Activated CD4-positive, alpha-beta T cell treated with anti-CD3 and anti-CD28 coated beads, Interleukin-2, amount 10 ng/mL, durations not matched to agents 24 days and 14 days (primary cell): ENCODE data around the gene HRC. TPM values are rescaled to one million over a fixed set of nuclear protein-coding genes. Genes with fewer than 3 reads are reported as not detected.

ENCODE experiments used
- DNase-seq: peaks from one replicate; pipeline ENCODE4 v3.0.0; 2022
- H3K27ac Mint-ChIP-seq: one replicate; pipeline ENCODE4 v1.8.0; 2022; ENCODE audit warnings: mild to moderate bottlenecking, mixed read lengths
- H3K27me3 Mint-ChIP-seq: one replicate; pipeline ENCODE4 v1.8.0; 2022; ENCODE audit warnings: mixed read lengths
- H3K36me3 Mint-ChIP-seq: one replicate; pipeline ENCODE4 v1.8.0; 2022; ENCODE audit warnings: low read depth, mild to moderate bottlenecking, mixed read lengths
- H3K4me1 Mint-ChIP-seq: one replicate; pipeline ENCODE4 v1.8.0; 2021; ENCODE audit warnings: mixed read lengths
- H3K4me3 Mint-ChIP-seq: one replicate; pipeline ENCODE4 v1.8.0; 2022; ENCODE audit warnings: mild to moderate bottlenecking, moderate library complexity, mixed read lengths
- H3K9me3 Mint-ChIP-seq: one replicate; pipeline ENCODE4 v1.8.0; 2021; ENCODE audit warnings: mixed read lengths
- intact Hi-C: fragments of 100-400 bp; cut with micrococcal nuclease; formaldehyde crosslinking; loops from one replicate; pipeline ENCODE4 v1.15.1; 2023
- total RNA-seq: library from RNA; stranded (reverse); gene quantifications from 2 replicates; pipeline ENCODE4 v1.2.3, GENCODE V29; 2022

The HRC gene
- total RNA-seq, 1 donor from 2014 or later: not detected

DNA sequence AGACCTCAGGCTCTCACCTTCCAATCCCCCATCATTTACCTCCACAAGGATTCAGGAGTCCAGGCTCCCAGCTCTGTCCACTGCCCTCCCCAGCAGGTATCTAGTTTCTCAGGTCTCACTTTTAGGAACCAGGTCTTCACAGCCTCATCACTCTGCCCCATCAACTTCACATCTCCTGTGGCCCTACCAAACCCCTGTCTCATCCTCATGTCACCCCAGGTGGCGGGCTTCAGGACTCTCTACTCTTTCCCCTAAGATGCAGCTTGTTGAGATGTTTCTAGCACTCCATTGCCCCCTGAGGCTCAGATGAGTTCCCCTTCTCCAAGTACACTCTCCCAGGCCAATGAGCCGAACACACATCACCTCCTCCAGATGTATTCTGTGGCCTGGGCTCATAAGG, 34.3 kb downstream of the HRC start:
- Mint-ChIP-seq H3K27ac (peak overlapping the region; percentile 9), H3K36me3 (peaks cover 5% of the 10 kb centered on the region), H3K4me1 (peaks cover 19% of the 10 kb centered on the region), H3K4me3 (peak overlapping the region; percentile 90), H3K9me3 (no peaks in the 10 kb centered on the region), H3K27me3 (peaks cover 20% of the 10 kb centered on the region)
- intact Hi-C loops: no loop called here
- peak; percentile 64 for DNase-seq

GRCh38 chr19:49120325-49120683, 34.9 kb downstream of the HRC start:
- Mint-ChIP-seq H3K36me3 (peaks cover 5% of the 10 kb centered on the region), H3K27me3 (peaks cover 20% of the 10 kb centered on the region), H3K9me3 (no peaks in the 10 kb centered on the region), H3K4me1 (peaks cover 19% of the 10 kb centered on the region), H3K27ac (no peak overlapping the region), H3K4me3 (peak overlapping the region; percentile 90)
- peak; percentile 65 for DNase-seq
- intact Hi-C loops: no loop called here

DNA sequence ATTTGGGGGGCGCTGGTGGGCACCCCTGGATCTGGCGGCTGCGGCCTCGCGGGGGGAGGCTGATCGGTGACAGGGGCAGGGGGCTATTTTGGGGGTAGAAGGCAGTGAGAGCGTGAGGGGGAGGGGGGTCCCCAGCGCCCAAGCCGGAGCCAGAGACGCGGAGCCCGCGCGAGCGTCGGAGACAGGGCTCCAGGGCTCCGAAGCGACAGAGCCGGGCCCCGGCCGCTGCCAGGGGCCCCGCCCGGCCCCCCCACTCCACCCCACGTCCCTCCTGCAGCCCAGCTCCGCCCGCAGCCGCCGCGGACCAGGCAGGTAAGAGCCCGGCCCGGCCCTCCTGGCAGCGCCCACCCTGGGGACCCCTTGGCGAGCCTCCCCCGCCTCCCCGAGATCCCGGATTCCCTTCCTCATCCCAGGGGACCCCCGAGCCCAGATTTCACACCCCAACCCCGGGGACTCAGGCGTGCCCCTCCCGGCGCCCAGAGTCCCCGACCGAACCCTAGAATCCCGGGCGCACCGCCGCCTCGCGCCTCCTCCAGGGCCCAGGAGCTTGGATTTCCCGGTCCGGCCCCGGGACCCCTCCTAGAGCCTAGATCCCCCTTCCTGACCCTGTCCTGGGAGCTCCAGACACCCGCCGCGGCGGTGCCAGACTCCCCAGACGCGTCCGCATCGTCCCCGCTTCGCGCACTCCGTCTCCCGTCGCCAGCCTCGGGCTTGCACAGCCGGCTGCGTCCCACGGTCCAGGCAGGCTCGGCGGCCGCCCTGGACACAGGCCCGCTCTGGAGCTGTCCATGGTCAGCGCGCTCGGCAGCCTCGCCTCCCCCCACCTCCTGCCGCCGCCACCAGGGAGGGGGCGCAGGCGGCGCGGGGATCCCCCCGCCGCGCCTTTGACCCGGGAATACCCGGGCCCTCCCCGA, 35.5 kb downstream of the HRC start, which contains the start of gene PPFIA3:
Gene PPFIA3 (plus strand): TSS at position 134 of the 914 bp plus-strand sequence. CDS start 8,330 bp downstream, outside the sequence.
- Mint-ChIP-seq H3K27me3 (peaks cover 18% of the 10 kb centered on the region), H3K36me3 (peaks cover 5% of the 10 kb centered on the region), H3K27ac (peak within 1 kb of the TSS; percentile 90), H3K4me3 (peak within 1 kb of the TSS; percentile 90), H3K4me1 (peaks cover 23% of the 10 kb centered on the region), H3K9me3 (no peaks in the 10 kb centered on the region)
- intact Hi-C loops: loop anchor here (1.0 to 10.0 kb wide), 6 partner anchors 9 to 485 kb away; partner anchors contain the start of genes DBP, GYS1, PPP1R15A and RUVBL2
- DNase-seq: peak; percentile 73

- intact Hi-C loops: loop anchor here (1.0 to 10.0 kb wide), 6 partner anchors 10 to 484 kb away; partner anchors contain the start of genes DBP, GYS1, PPP1R15A and RUVBL2
- peak; percentile 99 for DNase-seq
- Mint-ChIP-seq H3K27me3 (peaks cover 18% of the 10 kb centered on the region), H3K4me1 (peaks cover 25% of the 10 kb centered on the region), H3K4me3 (peak within 1 kb of the TSS; percentile 90), H3K9me3 (no peaks in the 10 kb centered on the region), H3K27ac (peak within 1 kb of the TSS; percentile 90), H3K36me3 (peaks cover 5% of the 10 kb centered on the region)
These were observed 36.4 kb downstream of the HRC start, which contains the start of gene C19orf73 for GRCh38 chr19:49118565-49119410. TSS of gene C19orf73 (minus strand) at chr19:49119143. CDS start at chr19:49119022, 121 bp downstream.

DNA sequence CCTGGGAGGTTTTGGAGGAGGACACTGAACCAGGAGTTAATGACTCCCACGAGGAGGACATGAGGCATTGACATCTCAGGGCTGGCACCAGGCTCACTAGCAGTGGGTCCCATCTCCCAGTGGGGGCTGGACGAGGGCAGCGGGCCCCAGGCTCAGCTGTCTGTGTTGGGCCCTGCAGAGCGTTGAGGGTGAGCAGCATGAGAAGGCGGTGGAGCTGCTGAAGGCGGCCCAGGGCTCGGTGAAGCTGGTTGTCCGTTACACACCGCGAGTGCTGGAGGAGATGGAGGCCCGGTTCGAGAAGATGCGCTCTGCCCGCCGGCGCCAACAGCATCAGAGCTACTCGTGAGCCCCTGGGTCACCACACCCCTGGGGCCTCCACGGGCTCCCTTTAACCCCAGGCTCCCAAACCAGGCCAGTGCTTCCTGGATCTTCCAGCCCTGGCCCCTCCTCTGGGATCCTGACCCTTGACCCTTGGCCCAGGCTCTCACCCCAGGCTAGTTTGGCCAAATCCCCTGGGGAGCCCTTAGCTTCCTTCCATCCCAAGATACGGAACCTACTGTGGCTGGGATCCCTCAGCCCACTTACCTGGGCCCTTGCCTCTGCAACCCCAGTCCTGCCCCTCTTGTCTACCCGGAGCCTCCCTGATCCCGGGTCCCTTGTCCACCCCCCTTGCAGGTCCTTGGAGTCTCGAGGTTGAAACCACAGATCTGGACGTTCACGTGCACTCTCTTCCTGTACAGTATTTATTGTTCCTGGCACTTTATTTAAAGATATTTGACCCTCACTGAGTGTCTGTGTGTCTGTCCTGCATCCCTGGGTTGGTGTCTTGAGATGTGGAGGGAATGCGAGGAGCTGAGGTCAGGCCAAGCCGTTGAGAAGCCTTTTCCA, 37.3 kb downstream of the HRC start:
- H3K27ac Mint-ChIP-seq: peak overlapping the region; percentile 90
- peak; percentile 61 for DNase-seq
- peak overlapping the region; percentile 90 for H3K4me3 Mint-ChIP-seq
- peaks cover 28% of the 10 kb centered on the region for H3K4me1 Mint-ChIP-seq
- H3K9me3 Mint-ChIP-seq: no peaks in the 10 kb centered on the region
- peaks cover 5% of the 10 kb centered on the region for H3K36me3 Mint-ChIP-seq
- peaks cover 14% of the 10 kb centered on the region for H3K27me3 Mint-ChIP-seq
- intact Hi-C loops: loop anchor here (2.0 to 10.0 kb wide), 4 partner anchors 25 to 483 kb away; partner anchors contain the start of genes DBP, GYS1, PPP1R15A and RUVBL2

- no peak overlapping the region for H3K27ac Mint-ChIP-seq
- intact Hi-C loops: loop anchor here (10.0 kb wide), 1 partner anchor 482 kb away; the partner anchor contains the start of gene DBP
- H3K36me3 Mint-ChIP-seq: peaks cover 5% of the 10 kb centered on the region
- peak overlapping the region; percentile 43 for H3K4me3 Mint-ChIP-seq
- H3K4me1 Mint-ChIP-seq: peaks cover 28% of the 10 kb centered on the region
- H3K9me3 Mint-ChIP-seq: no peaks in the 10 kb centered on the region
- DNase-seq: no peak
- H3K27me3 Mint-ChIP-seq: peaks cover 11% of the 10 kb centered on the region
These were observed 38.7 kb downstream of the HRC start for GRCh38 chr19:49116544-49116943.

DNA sequence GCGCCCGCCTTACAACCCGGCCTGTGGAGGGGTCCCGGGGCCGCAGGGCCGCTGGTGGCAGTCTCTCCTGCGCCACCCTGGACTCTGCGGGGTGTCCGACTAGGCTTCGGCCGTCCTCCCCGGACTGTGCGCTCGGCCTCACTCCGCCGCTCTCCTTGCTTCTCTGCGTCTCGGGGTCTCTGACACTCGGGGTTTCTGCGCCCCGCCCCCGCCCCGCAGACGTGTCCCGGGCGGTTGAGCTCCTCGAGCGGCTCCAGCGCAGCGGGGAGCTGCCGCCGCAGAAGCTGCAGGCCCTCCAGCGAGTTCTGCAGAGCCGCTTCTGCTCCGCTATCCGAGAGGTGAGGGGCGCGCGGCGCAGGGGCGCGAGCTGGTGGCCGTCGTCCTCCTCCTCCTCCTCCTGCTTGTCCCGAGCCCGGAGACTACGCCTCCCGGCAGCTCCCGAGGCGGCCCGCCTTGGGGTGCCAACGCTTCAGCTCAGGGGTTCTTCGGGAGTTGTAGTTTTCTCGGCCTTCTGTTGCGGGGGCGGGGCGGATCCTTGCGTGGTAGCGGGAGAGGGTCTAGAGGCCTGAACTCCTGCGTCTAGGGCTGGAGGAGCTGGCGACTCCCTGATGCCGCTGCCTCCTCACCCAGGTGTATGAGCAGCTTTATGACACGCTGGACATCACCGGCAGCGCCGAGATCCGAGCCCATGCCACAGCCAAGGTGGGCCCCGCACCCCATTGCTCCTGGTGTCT, 40.4 kb downstream of the HRC start:
- peaks cover 21% of the 10 kb centered on the region for H3K4me1 Mint-ChIP-seq
- H3K27me3 Mint-ChIP-seq: peaks cover under 1% of the 10 kb centered on the region
- peak overlapping the region; percentile 81 for H3K4me3 Mint-ChIP-seq
- DNase-seq: peak; percentile 87
- intact Hi-C loops: loop anchor here (1.0 to 10.0 kb wide), 2 partner anchors 29 to 480 kb away; partner anchors contain the start of genes DBP and SNRNP70
- no peaks in the 10 kb centered on the region for H3K9me3 Mint-ChIP-seq
- H3K36me3 Mint-ChIP-seq: peaks cover 5% of the 10 kb centered on the region
- no peak overlapping the region for H3K27ac Mint-ChIP-seq

DNA sequence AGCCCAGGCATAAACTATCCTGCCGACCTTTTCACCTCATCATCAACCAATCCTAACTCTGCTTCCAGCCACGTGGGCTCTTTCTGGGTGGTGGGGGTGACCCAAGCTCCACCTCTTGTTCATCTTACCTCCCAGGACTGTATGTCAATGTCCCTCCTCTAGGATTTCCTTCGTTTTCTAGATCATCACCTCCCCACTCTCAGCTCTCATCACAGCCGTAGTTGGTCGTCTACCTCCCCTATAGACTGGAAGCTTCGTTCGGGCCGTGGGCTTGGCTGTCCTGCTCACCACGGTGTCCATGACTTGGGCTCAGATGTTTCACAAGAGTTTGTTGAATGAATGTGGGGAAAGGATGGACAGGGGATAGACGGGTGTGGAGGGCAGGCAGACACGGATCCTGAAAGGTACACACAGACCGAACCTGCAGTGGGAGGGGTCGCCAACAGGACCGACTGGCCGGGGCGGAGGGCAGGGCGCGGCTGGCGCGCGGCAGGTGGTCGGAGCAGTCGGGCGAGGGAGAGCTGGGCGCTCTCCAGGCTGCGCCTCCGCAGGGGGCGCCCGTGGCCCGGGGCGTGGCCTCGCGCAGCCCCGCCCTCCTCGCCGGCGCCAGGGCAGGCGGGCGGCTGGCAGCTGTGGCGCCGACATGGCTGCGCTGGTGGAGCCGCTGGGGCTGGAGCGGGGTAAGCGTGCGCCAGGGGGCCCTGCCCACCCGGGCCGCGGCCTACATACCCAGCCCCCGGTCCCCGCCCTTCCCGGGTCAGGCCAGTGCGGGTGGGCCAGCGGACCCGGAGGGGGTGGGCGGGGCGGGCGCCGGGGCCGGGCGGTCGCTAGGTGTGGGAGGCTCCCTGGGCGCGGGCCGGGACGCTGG, 41.2 kb downstream of the HRC start, which contains the start of gene LIN7B:
Gene LIN7B (plus strand): TSS at position 609 of the 868 bp plus-strand sequence. CDS start 35 bp downstream, at position 644.
- peak within 1 kb of the TSS; percentile 84 for H3K4me3 Mint-ChIP-seq
- intact Hi-C loops: loop anchor here (1.0 to 10.0 kb wide), 2 partner anchors 29 to 479 kb away; partner anchors contain the start of genes DBP and SNRNP70
- H3K27ac Mint-ChIP-seq: peak within 1 kb of the TSS; percentile 7
- no peaks in the 10 kb centered on the region for H3K27me3 Mint-ChIP-seq
- peaks cover 10% of the 10 kb centered on the region for H3K36me3 Mint-ChIP-seq
- H3K9me3 Mint-ChIP-seq: no peaks in the 10 kb centered on the region
- peaks cover 21% of the 10 kb centered on the region for H3K4me1 Mint-ChIP-seq
- peak; percentile 95 for DNase-seq

DNA sequence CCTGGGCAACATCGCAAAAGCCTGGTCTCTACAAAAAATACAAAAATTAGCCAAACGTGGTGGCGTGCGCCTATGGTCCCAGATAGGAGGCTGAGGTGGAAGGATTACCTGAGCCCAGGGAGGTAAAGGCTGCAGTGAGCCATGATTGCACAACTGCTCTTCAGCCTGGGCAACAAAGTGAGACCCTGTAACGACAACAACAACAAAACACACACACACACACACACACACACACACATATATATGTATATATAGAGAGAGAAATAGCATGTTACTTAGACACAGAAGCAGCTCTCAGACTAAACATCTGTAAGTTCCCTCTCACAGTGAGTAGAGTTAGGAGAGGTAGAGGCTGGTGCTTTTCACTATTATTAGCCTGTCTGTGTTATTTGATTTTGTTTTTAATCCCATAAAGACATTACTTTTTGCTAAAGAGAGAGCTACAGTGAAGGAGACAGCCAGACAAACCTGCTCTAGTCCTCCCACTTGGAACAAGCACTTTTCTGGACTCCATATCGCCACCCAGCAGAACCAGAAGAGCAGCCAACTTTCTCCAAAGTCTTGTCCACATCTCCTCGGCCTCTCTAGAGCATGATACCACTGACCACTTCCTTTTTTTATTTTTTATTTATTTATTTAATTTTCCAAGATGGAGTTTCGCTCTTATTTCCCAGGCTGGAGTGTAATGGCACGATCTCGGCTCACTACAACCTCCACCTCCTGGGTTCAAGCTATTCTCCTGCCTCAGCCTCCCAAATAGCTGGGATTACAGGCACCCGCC, 43.8 kb downstream of the HRC start:
- no peaks in the 10 kb centered on the region for H3K27me3 Mint-ChIP-seq
- H3K36me3 Mint-ChIP-seq: peaks cover 26% of the 10 kb centered on the region
- H3K9me3 Mint-ChIP-seq: no peaks in the 10 kb centered on the region
- peaks cover 12% of the 10 kb centered on the region for H3K4me1 Mint-ChIP-seq
- intact Hi-C loops: loop anchor here (10.0 kb wide), 1 partner anchor 477 kb away; the partner anchor contains the start of gene DBP
- no peak overlapping the region for H3K27ac Mint-ChIP-seq
- H3K4me3 Mint-ChIP-seq: no peak overlapping the region
- DNase-seq: no peak

DNA sequence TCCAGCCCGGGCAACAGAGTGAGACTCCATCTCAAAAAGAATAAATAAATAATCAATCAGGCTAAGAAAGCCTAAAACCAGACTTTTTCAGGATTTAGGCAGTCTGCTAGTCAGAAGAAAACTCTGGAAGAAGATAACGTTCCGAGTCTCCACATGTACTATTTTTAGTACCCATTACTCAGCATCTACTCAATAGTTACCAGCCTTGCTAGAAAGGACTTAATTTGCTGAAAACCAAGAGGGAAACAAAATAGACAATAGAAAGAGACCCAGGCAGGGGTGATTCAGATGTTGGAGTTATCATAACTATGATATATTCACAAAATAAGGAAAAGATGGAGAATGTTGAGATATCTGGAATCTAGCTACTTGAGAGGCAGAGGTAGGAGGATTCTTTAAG, 44.6 kb downstream of the HRC start:
- Mint-ChIP-seq H3K4me1 (peaks cover 12% of the 10 kb centered on the region), H3K27me3 (no peaks in the 10 kb centered on the region), H3K9me3 (no peaks in the 10 kb centered on the region), H3K36me3 (peaks cover 31% of the 10 kb centered on the region), H3K27ac (no peak overlapping the region), H3K4me3 (no peak overlapping the region)
- intact Hi-C loops: loop anchor here (10.0 kb wide), 1 partner anchor 476 kb away; the partner anchor contains the start of gene DBP
- DNase-seq: no peak
